Forelimb muscle (tissue), 1 donor: ENCODE data around the gene USH2A. TPM values are rescaled to one million over a fixed set of nuclear protein-coding genes. Genes with fewer than 3 reads are reported as not detected.

ENCODE experiments used
- DNase-seq: peaks from one replicate; pipeline ENCODE4 v3.0.0-alpha.2; 2013; ENCODE audit warnings: low read depth
- polyA plus RNA-seq: library from polyadenylated mRNA; unstranded; fragments of 120-200 nt; gene quantifications from one replicate; pipeline ENCODE4 v1.2.1, GENCODE V29; 2013; ENCODE audit not compliant: insufficient read length

USH2A gene
- polyA plus RNA-seq, 1 donor: 0.05 TPM

- DNase-seq: no peak
Observed at GRCh38 chr1:215875236-215875635, 548.0 kb downstream of the USH2A start.

DNA sequence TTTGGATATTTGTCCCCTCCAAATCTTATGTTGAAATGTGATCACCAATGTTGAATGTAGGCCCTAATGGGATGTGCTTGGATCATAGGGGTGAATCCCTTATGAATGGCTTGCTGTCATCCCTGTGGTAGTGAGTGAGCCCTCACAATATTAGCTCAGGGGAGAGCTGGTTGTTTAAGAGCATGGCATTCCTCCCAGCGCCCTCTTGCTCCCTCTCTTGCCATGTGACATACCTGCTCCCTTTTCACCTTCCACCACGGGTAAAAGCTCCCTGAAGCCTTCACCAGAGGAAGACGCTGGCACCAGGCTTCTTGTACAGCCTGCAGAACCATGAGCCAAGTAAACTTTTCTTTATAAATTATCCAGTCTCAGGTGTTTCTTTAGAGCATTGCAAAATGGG is 550.6 kb downstream of the USH2A start:
- no peak for DNase-seq

DNA sequence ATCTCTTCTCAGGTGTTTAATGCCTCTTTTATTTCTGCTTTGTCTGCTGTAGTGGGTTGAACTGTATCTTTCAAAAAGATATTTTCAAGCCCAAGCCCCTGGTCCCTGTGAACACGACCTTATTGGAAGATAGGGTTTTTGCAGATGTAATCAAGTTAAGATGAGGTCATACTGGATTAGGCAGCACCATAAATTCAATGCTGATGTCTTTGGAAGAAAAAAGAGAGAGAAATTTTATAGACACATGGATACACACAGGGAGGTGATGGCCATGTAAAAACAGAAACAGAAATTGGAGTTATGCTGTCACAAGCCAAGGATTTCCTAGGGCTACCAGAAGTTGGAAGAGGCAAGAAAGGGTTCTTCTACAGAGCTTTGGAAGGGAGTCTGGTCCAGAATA is 554.7 kb downstream of the USH2A start:
- no peak for DNase-seq

DNA sequence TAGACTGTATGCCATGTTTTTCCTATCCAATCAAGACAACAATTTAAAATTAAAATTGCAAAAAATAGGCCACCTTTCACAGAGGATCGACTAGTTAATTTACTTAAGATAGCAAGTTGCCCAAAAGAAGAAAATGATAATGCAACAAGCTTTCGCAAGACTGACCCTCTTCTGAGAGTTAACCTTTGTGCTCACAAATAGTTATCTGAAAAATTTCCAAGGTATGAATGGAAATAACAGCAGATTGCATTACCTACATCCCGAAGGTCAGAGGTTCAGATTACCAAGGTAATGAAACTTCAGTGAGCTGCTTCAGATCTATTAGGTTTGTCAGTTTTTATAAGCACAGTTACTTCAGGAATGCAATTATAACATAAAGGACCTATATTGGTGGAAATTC is 558.2 kb downstream of the USH2A start:
- no peak for DNase-seq

- DNase-seq: no peak
Observed at GRCh38 chr1:215863796-215864195, 559.5 kb downstream of the USH2A start.

- no peak for DNase-seq
Observed at GRCh38 chr1:215860833-215861232, 562.4 kb downstream of the USH2A start.

DNA sequence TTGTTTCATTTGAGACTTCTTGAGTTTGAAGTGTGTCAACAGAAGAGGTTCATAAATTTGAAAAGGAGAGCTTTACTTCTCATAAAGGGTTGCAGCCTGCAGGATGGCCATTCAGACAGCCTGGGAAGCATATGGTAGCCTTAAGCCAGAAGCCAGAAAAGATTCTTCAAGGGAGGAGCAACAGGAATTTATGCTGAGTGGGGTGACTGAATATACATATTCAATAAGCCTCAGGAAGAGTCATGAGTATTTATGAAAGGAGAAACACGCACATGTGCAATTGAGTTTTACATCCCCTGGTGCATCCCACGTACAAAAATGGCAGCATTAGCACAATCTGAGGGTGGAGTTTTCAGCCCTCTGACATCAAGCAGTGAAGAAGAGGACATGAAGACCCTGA is 565.9 kb downstream of the USH2A start:
- no peak for DNase-seq

- no peak for DNase-seq
Observed at GRCh38 chr1:215845234-215845891, 577.9 kb downstream of the USH2A start.

GRCh38 chr1:215844777-215845176 is 578.5 kb downstream of the USH2A start:
- no peak for DNase-seq

DNA sequence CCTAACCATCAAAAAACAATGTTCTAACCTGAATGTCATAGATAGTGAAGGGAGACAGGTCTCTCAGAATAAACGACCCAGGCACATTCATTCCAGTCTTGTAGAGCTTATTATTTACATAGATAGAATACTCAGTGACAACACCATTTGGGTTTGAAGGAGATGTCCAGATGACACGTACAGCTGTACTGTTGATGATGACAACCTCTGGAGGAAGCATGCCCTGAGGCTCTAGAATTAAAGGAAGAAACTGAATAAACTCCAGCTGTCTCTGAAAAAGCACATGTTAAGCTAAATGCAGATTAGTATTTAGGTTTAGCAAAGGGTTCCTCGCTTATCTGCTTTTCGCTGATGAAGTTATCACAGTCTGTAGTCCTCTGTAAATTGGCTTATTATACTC is 579.0 kb downstream of the USH2A start:
- no peak for DNase-seq

- no peak for DNase-seq
Observed at GRCh38 chr1:215842905-215843304, 580.3 kb downstream of the USH2A start.

DNA sequence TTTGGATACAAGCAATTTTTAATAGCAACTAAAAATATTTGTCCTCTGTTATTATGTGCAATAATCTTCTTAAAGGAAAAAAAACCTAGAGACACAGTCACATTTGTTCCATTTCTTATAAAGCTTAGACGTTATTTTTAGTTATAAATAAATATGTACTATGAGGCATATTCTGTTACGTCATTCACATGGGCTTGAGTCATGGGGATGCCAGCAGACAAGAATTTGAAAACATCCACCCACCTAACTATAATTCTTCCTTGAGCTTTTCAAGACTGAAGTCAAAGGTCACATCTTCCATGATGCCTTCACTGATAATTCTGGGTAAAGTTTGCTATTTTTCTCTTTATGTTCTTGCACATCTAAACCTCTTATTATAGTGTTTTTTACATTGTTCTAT is 587.3 kb downstream of the USH2A start:
- no peak for DNase-seq

DNA sequence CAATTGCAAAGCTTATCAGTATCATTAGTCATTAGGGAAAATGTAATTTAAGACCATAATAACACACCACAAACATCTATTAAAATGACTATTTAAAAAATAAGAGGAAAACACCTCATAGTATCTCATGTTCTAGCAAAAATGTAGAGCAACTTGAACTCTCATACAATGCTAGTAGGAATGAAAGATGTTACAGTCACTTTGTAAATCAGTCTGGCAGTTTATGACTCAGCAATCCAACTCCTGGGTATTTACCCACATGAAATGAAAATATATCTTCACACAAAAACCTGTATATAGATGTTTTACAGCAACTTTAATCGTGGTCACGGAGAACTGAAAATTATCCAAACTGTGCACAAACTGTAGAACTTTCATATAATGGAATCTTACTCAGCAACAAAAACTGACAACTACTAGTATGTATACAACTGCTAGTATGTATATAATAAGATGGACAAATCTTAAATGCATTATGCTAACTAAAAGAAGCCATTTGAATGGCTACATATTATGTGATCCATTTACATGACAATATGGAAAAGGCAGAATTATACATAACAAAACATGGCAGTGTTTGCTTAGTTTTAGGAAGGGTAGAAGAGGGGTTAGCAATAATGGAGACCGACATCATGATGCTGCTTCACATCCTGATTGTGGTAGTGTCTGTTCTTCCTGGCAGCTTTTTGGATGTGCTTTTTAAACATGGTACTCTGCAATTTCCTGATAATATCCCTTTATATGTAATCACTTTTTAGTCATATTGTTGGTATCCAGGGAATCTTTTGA is 589.1 kb downstream of the USH2A start:
- no peak for DNase-seq

- peak; percentile 47 for DNase-seq
Observed at GRCh38 chr1:215830226-215830810, 592.9 kb downstream of the USH2A start.

DNA sequence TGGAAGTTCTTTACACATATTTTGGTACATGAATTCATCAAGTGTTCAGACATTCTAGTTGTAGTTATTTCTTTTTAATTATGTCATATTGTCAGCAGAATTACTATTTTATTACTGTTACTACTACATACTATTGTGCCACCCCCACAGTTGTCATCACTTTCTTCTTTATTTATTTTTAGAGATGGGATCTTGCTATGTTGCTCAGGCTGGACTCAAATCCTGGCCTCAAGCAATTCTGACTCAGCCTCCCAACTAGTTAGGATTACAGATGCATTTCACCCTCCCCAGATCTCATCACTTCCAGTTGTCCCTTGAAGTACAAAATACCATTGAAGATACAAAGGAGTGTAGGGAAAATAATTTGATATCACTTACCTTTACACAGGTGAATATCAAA is 598.2 kb downstream of the USH2A start:
- DNase-seq: no peak

DNA sequence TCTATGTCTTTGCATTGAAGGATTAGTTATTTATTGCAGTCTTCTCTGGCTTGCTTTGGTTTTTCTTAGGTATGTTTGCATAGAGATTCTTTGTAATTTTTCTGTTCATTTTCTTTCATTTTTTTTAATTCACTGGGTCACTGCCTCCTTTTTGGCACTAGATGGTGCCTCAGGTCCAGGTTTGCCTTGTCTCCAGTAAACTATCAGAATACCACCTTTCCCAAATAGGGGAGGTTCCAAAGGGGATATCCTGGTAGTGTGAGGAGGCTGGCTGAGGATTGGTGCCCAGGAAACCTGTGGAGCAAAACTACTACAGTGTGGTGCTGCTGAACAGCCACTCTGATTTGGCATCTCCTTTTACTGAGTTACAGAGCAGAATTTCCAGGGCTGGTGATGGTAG is 599.0 kb downstream of the USH2A start:
- no peak for DNase-seq

GRCh38 chr1:215819114-215819513 is 604.1 kb downstream of the USH2A start:
- no peak for DNase-seq

DNA sequence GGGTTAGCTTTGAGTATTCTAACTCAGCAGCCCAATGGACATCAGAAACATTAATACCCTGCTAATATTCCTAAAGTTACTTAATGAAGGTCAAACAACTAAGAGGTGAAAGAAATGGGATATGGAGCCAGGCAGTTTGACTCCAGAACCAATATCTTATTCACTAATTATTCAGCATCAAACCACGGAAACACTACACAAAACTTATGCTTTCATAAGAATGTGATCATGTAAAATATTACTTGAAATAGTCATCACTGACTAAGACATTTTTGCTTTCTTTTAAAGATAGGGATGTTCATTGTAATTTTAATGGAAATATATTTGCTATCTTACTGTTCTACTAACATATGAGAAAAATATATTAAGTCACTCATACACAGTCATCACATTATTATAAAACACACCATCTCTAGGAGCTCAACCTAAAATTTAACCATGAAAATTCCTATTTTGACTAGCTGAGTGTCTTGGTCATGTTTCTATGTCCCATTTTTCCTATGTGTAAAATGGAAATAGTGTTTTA is 615.3 kb downstream of the USH2A start:
- DNase-seq: no peak

GRCh38 chr1:215807218-215807617 is 616.0 kb downstream of the USH2A start:
- no peak for DNase-seq

DNA sequence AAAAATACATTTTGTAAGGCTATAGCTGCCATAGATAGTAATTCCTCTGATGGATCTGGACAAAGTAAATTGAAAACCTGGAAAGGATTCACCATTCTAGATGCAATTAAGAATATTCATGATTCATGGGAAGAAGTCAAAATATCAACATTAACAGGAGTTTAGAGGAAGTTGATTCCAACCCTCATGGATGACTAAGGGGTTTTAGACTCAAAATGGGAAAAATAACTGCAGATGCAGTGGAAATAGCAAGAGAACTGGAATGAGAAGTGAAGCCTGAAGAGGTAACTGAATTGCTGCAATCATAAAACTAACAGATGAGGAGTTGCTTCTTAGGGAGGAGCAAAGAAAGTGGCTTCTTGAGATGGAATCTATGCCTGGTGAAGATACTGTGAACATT is 625.4 kb downstream of the USH2A start:
- no peak for DNase-seq

GRCh38 chr1:215794156-215794555 is 629.1 kb downstream of the USH2A start:
- DNase-seq: no peak

- no peak for DNase-seq
Observed at GRCh38 chr1:215793180-215793579, 630.1 kb downstream of the USH2A start.

DNA sequence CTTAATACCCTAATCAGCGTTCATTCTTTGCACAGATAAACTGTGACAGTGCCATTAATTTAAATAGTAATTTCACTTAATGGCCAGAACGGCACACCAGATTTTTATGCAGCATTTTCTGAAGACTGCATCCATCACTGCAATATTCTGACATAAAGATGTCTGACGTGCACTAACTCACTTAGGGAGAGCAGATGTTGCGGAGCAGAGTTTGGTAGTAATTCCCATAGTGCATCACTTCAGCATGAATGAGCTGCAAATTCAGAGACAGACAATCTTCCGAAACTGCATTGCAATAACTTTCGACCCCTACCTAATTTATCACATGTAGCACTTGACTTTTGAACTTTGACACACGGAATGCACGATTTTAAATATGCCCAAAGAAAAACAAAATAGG is 630.8 kb downstream of the USH2A start:
- no peak for DNase-seq
